WTC11 (cell line): Measurements from ENCODE around the gene ANGPTL3.

Source experiments
- ELF4 ChIP-seq: sonication (generic); formaldehyde crosslinking; IDR thresholded peaks from 2 replicates; pipeline ENCODE4 v1.8.1; 2022; ENCODE audit warnings: low read depth, mild to moderate bottlenecking, moderate library complexity, missing genetic modification reagents
- FOXJ3 ChIP-seq: sonication (generic); formaldehyde crosslinking; IDR thresholded peaks from 2 replicates; pipeline ENCODE4 v1.9.0; 2021; ENCODE audit warnings: missing genetic modification reagents, mild to moderate bottlenecking, borderline replicate concordance
- FOXP1 ChIP-seq: sonication (generic); formaldehyde crosslinking; IDR thresholded peaks from 2 replicates; pipeline ENCODE4 v1.8.0; 2022; ENCODE audit warnings: missing genetic modification reagents, mild to moderate bottlenecking, moderate library complexity, borderline replicate concordance
- NFE2L1 ChIP-seq: sonication (generic); formaldehyde crosslinking; IDR thresholded peaks from 2 replicates; pipeline ENCODE4 v1.8.1; 2023; ENCODE audit warnings: missing genetic modification reagents
- NFYB ChIP-seq: sonication (generic); formaldehyde crosslinking; conservative IDR thresholded peaks from 2 replicates; pipeline ENCODE4 v1.8.0; 2022; ENCODE audit warnings: low read depth, missing genetic modification reagents
- TP53 ChIP-seq: sonication (generic); formaldehyde crosslinking; IDR thresholded peaks from 2 replicates; pipeline ENCODE4 v1.8.1; 2023; ENCODE audit warnings: mild to moderate bottlenecking, missing genetic modification reagents
- ZNF396 ChIP-seq: fragments of 250-450 bp; sonication (Bioruptor Pico); IDR thresholded peaks from 2 replicates; pipeline ENCODE4 v1.8.0; 2021; ENCODE audit warnings: mild to moderate bottlenecking, moderate library complexity, borderline replicate concordance
- TF ChIP-seq, protein P1 (sequence below): sonication (generic); formaldehyde crosslinking; IDR thresholded peaks from 2 replicates; pipeline ENCODE4 v1.8.0; 2022; ENCODE audit warnings: mild to moderate bottlenecking, missing genetic modification reagents
- TF ChIP-seq, protein P2 (sequence below): fragments of 250-450 bp; sonication (Bioruptor Pico); IDR thresholded peaks from 2 replicates; pipeline ENCODE4 v2.1.2; 2022; ENCODE audit warnings: mild to moderate bottlenecking, moderate library complexity
- TF ChIP-seq, protein P3 (sequence below): fragments of 200-600 bp; IDR thresholded peaks from 2 replicates; pipeline ENCODE4 v1.8.0; 2022; ENCODE audit warnings: antibody characterized with exemption
- TF ChIP-seq, protein P4 (sequence below): sonication (generic); formaldehyde crosslinking; IDR thresholded peaks from 2 replicates; pipeline ENCODE4 v1.8.0; 2022; ENCODE audit warnings: mild to moderate bottlenecking, missing genetic modification reagents
- TF ChIP-seq, protein P5 (sequence below): sonication (generic); formaldehyde crosslinking; IDR thresholded peaks from 2 replicates; pipeline ENCODE4 v1.8.1; 2023; ENCODE audit warnings: mild to moderate bottlenecking, missing genetic modification reagents, moderate library complexity
- TF ChIP-seq, protein P6 (sequence below): sonication (generic); formaldehyde crosslinking; IDR thresholded peaks from 2 replicates; pipeline ENCODE4 v1.8.0; 2022; ENCODE audit warnings: mild to moderate bottlenecking, missing genetic modification reagents

DNA sequence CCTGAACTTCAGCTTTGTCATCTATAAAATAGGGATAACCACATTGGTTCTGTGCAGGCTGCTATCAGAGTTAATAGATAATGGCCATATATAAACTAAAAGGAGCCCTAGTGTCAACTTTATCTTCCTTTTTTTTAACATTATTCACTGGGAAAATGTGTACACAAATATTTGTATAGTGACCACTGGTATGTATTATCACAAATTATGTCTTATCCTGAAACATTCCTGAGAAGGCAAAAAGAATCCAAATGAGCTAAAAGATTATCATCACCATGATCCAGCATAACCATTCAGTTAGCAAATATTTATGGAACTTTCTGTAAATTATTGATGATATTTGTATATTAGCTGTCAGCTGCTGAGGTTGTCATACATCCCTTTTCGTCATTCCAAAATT, 16.6 kb downstream of the ANGPTL3 start:
- TF ChIP-seq, protein P1, sequence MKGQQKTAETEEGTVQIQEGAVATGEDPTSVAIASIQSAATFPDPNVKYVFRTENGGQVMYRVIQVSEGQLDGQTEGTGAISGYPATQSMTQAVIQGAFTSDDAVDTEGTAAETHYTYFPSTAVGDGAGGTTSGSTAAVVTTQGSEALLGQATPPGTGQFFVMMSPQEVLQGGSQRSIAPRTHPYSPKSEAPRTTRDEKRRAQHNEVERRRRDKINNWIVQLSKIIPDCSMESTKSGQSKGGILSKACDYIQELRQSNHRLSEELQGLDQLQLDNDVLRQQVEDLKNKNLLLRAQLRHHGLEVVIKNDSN (CRISPR knock-in tag) = no peak
- TF ChIP-seq, protein P2, sequence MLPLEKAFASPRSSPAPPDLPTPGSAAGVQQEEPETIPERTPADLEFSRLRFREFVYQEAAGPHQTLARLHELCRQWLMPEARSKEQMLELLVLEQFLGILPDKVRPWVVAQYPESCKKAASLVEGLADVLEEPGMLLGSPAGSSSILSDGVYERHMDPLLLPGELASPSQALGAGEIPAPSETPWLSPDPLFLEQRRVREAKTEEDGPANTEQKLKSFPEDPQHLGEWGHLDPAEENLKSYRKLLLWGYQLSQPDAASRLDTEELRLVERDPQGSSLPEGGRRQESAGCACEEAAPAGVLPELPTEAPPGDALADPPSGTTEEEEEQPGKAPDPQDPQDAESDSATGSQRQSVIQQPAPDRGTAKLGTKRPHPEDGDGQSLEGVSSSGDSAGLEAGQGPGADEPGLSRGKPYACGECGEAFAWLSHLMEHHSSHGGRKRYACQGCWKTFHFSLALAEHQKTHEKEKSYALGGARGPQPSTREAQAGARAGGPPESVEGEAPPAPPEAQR (CRISPR knock-in tag) = no peak
- TF ChIP-seq, protein P3, sequence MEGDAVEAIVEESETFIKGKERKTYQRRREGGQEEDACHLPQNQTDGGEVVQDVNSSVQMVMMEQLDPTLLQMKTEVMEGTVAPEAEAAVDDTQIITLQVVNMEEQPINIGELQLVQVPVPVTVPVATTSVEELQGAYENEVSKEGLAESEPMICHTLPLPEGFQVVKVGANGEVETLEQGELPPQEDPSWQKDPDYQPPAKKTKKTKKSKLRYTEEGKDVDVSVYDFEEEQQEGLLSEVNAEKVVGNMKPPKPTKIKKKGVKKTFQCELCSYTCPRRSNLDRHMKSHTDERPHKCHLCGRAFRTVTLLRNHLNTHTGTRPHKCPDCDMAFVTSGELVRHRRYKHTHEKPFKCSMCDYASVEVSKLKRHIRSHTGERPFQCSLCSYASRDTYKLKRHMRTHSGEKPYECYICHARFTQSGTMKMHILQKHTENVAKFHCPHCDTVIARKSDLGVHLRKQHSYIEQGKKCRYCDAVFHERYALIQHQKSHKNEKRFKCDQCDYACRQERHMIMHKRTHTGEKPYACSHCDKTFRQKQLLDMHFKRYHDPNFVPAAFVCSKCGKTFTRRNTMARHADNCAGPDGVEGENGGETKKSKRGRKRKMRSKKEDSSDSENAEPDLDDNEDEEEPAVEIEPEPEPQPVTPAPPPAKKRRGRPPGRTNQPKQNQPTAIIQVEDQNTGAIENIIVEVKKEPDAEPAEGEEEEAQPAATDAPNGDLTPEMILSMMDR = no peak
- TF ChIP-seq NFE2L1 = no peak
- TF ChIP-seq, protein P4, sequence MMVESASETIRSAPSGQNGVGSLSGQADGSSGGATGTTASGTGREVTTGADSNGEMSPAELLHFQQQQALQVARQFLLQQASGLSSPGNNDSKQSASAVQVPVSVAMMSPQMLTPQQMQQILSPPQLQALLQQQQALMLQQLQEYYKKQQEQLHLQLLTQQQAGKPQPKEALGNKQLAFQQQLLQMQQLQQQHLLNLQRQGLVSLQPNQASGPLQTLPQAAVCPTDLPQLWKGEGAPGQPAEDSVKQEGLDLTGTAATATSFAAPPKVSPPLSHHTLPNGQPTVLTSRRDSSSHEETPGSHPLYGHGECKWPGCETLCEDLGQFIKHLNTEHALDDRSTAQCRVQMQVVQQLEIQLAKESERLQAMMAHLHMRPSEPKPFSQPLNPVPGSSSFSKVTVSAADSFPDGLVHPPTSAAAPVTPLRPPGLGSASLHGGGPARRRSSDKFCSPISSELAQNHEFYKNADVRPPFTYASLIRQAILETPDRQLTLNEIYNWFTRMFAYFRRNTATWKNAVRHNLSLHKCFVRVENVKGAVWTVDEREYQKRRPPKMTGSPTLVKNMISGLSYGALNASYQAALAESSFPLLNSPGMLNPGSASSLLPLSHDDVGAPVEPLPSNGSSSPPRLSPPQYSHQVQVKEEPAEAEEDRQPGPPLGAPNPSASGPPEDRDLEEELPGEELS = no peak
- no peak for TF ChIP-seq NFYB (CRISPR knock-in tag)
- TF ChIP-seq, protein P5, sequence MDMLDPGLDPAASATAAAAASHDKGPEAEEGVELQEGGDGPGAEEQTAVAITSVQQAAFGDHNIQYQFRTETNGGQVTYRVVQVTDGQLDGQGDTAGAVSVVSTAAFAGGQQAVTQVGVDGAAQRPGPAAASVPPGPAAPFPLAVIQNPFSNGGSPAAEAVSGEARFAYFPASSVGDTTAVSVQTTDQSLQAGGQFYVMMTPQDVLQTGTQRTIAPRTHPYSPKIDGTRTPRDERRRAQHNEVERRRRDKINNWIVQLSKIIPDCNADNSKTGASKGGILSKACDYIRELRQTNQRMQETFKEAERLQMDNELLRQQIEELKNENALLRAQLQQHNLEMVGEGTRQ (CRISPR knock-in tag) = no peak
- TF ChIP-seq, protein P6, sequence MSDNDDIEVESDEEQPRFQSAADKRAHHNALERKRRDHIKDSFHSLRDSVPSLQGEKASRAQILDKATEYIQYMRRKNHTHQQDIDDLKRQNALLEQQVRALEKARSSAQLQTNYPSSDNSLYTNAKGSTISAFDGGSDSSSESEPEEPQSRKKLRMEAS (CRISPR knock-in tag) = no peak
- TF ChIP-seq ZNF396 = no peak
- no peak for TF ChIP-seq ELF4 (CRISPR knock-in tag)
- no peak for TF ChIP-seq FOXJ3 (CRISPR knock-in tag)
- TF ChIP-seq FOXP1 = no peak
- no peak for TF ChIP-seq TP53 (CRISPR knock-in tag)
